Stomach (tissue), 4 donors: ENCODE measurements around the gene PEF1.

Experiments
- CTCF ChIP-seq, 7 experiments: fragments of 450-650 bp in 4 of 7; fragments of 200-600 bp in 3 of 7; sonication (generic) in 3 of 7; IDR thresholded peaks; one replicate each; pipeline ENCODE4 v1.5.1; 2016 to 2019; ENCODE audit warnings: antibody characterized with exemption in 7 of 7, control low read depth in 2 of 7, mild to moderate bottlenecking in 1 of 7
- POLR2AphosphoS5 ChIP-seq, 3 donors: sonication (generic); formaldehyde crosslinking; IDR thresholded peaks; one replicate each; pipeline ENCODE4 v1.6.1; 2016; ENCODE audit warnings: antibody characterized with exemption in 3 of 3

DNA sequence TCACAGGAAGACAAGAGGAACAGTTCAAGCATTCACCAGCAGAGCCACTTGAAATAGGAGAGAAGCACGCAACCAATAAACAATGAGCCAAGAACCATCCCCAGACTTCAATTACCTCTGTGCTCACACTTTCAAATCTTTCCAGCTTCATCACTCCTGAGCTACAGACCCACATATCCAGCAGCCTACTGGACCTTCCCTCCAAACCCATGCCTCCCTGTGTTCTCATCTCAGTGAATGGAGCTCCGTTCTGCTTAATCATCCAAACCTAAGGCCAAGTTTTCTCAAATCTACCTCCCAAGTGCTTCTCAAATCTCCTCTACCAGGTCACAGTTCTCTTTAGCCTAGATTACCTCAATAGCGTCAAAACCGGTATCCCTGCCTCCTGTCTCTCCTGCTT, 3.7 kb downstream of the PEF1 start:
- TF ChIP-seq CTCF (IDR thresholded peaks at IDR 0.05) (no peak), POLR2AphosphoS5 (IDR thresholded peaks at IDR 0.05) (no peak)
